Progenitor cell of endocrine pancreas (in vitro differentiated cells): Measurements from ENCODE around the gene KIF16B. TPM values are rescaled to one million over a fixed set of nuclear protein-coding genes. Genes with fewer than 3 reads are reported as not detected.

Experiments
- DNase-seq: peaks from one replicate; pipeline ENCODE4 v3.0.0; 2021; ENCODE audit warnings: low spot score; ENCODE audit not compliant: unreplicated experiment
- H3K27ac Mint-ChIP-seq: 2 replicates; pipeline ENCODE4 v1.8.0; 2021; ENCODE audit warnings: mild to moderate bottlenecking, moderate library complexity, mixed read lengths
- H3K27me3 Mint-ChIP-seq: 2 replicates; pipeline ENCODE4 v1.8.0; 2021; ENCODE audit warnings: mixed read lengths
- H3K36me3 Mint-ChIP-seq: 2 replicates; pipeline ENCODE4 v1.8.0; 2022; ENCODE audit warnings: mixed read lengths; ENCODE audit not compliant: insufficient read depth
- H3K4me1 Mint-ChIP-seq: 2 replicates; pipeline ENCODE4 v1.8.0; 2021; ENCODE audit warnings: low read depth, mixed read lengths
- H3K4me3 Mint-ChIP-seq: 2 replicates; pipeline ENCODE4 v1.8.0; 2021; ENCODE audit warnings: low read depth, mild to moderate bottlenecking, moderate library complexity, mixed read lengths
- H3K9me3 Mint-ChIP-seq: 2 replicates; pipeline ENCODE4 v1.8.0; 2021; ENCODE audit warnings: low read depth, mixed read lengths
- total RNA-seq: library from RNA; stranded (reverse); gene quantifications from 2 replicates; pipeline ENCODE4 v1.2.1, GENCODE V29; 2021
- TF ChIP-seq, protein P1 (sequence below): fragments of 200-600 bp; sonication (generic); IDR thresholded peaks from one replicate; pipeline ENCODE4 v1.5.0; 2021; ENCODE audit warnings: antibody characterized with exemption, mild to moderate bottlenecking; ENCODE audit not compliant: unreplicated experiment

KIF16B gene
- total RNA-seq, 1 donor from 2014 or later = 10.8 TPM

DNA sequence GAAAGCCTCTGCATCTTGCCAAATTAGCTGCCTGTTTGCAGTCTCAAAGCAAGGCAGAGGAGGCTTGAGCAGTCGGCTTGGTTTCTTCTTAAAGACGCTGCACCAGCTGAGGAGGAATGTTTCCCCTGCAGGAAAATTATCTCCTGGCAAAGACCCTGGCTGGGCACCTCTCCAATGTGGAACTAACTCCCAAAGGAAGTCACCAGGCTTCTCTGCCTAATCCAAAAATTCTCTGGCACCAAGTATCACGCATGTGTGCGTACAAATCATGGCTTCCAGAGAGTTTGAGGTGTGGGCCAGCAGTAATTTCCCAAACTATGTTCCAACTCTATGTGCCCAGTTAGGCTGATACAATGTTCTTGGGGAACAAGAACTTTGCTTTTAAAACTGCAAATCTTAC is 176.2 kb downstream of the KIF16B start:
- Mint-ChIP-seq H3K36me3 (peaks cover 9% of the 10 kb centered on the region), H3K27me3 (no peaks in the 10 kb centered on the region), H3K4me1 (peaks cover 6% of the 10 kb centered on the region), H3K27ac (no peak overlapping the region), H3K4me3 (no peak overlapping the region), H3K9me3 (peaks cover 3% of the 10 kb centered on the region)
- TF ChIP-seq, protein P1, sequence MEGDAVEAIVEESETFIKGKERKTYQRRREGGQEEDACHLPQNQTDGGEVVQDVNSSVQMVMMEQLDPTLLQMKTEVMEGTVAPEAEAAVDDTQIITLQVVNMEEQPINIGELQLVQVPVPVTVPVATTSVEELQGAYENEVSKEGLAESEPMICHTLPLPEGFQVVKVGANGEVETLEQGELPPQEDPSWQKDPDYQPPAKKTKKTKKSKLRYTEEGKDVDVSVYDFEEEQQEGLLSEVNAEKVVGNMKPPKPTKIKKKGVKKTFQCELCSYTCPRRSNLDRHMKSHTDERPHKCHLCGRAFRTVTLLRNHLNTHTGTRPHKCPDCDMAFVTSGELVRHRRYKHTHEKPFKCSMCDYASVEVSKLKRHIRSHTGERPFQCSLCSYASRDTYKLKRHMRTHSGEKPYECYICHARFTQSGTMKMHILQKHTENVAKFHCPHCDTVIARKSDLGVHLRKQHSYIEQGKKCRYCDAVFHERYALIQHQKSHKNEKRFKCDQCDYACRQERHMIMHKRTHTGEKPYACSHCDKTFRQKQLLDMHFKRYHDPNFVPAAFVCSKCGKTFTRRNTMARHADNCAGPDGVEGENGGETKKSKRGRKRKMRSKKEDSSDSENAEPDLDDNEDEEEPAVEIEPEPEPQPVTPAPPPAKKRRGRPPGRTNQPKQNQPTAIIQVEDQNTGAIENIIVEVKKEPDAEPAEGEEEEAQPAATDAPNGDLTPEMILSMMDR = no peak
- DNase-seq = no peak

GRCh38 chr20:16395366-16395765 is 177.9 kb downstream of the KIF16B start:
- TF ChIP-seq, protein P1 = no peak
- no peak for DNase-seq
- Mint-ChIP-seq H3K4me3 (no peak overlapping the region), H3K27ac (no peak overlapping the region), H3K27me3 (no peaks in the 10 kb centered on the region), H3K9me3 (no peaks in the 10 kb centered on the region), H3K36me3 (peaks cover 9% of the 10 kb centered on the region), H3K4me1 (peaks cover 6% of the 10 kb centered on the region)

GRCh38 chr20:16394784-16395183 is 178.5 kb downstream of the KIF16B start:
- TF ChIP-seq, protein P1 = no peak
- Mint-ChIP-seq H3K4me1 (peaks cover 6% of the 10 kb centered on the region), H3K4me3 (no peak overlapping the region), H3K9me3 (no peaks in the 10 kb centered on the region), H3K36me3 (peaks cover 8% of the 10 kb centered on the region), H3K27ac (no peak overlapping the region), H3K27me3 (no peaks in the 10 kb centered on the region)
- no peak for DNase-seq

DNA sequence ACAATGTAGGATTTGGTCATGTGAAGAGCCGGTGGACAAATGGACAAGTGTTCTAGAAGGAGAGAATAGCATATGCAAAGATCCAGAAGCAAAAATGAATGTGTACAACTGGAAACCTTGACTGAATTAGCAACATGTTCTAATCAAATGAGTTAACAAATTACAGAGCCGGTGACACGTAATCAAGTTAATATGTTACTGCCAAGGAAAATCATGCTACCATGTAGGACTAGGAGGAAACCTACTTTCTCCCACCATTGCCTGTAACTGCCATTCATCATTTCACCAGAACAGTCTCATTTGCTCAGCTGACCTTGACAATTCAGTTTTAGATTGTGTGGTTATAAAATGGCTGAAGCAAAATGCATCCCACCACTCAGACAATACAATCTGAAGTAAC is 179.4 kb downstream of the KIF16B start:
- Mint-ChIP-seq H3K27me3 (no peaks in the 10 kb centered on the region), H3K9me3 (no peaks in the 10 kb centered on the region), H3K4me3 (no peak overlapping the region), H3K36me3 (peaks cover 8% of the 10 kb centered on the region), H3K4me1 (peaks cover 6% of the 10 kb centered on the region), H3K27ac (no peak overlapping the region)
- TF ChIP-seq, protein P1 = no peak
- DNase-seq = no peak

- H3K36me3 Mint-ChIP-seq = peaks cover 4% of the 10 kb centered on the region
- peaks cover 6% of the 10 kb centered on the region for H3K4me1 Mint-ChIP-seq
- H3K27ac Mint-ChIP-seq = no peak overlapping the region
- no peak for DNase-seq
- no peaks in the 10 kb centered on the region for H3K9me3 Mint-ChIP-seq
- H3K4me3 Mint-ChIP-seq = no peak overlapping the region
- H3K27me3 Mint-ChIP-seq = no peaks in the 10 kb centered on the region
- TF ChIP-seq, protein P1 = no peak
These were observed 180.0 kb downstream of the KIF16B start for GRCh38 chr20:16393297-16393696.
